KMS-11 (cell line): ENCODE measurements around the gene NSUN3.
A peak's percentile ranks its signal among the peaks of the same experiment; 100 is the strongest.

Experiments used
- H2AFZ ChIP-seq: fragments of 200-600 bp; sonication (generic); 2 replicates; pipeline ENCODE4 v1.6.1; 2016; ENCODE audit warnings: antibody characterized with exemption, mixed run types, low read depth
- H3K27ac ChIP-seq: fragments of 200-600 bp; sonication (generic); 2 replicates; pipeline ENCODE4 v1.6.1; 2016; ENCODE audit warnings: mild to moderate bottlenecking, mixed run types
- H3K27me3 ChIP-seq: fragments of 200-600 bp; sonication (generic); 2 replicates; pipeline ENCODE4 v1.6.1; 2017; ENCODE audit warnings: mild to moderate bottlenecking, low read depth, mixed run types, moderate library complexity; ENCODE audit not compliant: insufficient read depth
- H3K36me3 ChIP-seq: fragments of 200-600 bp; sonication (generic); 2 replicates; pipeline ENCODE4 v1.6.1; 2017; ENCODE audit warnings: mild to moderate bottlenecking, mixed run types; ENCODE audit not compliant: insufficient read depth
- H3K4me1 ChIP-seq: fragments of 200-600 bp; sonication (generic); 2 replicates; pipeline ENCODE4 v1.6.1; 2016; ENCODE audit warnings: mild to moderate bottlenecking, low read depth, mixed run types; ENCODE audit not compliant: poor library complexity, severe bottlenecking
- H3K4me2 ChIP-seq: fragments of 200-600 bp; sonication (generic); 2 replicates; pipeline ENCODE4 v1.7.0; 2016; ENCODE audit warnings: mild to moderate bottlenecking, mixed run types
- H3K4me3 ChIP-seq: fragments of 200-600 bp; sonication (generic); IDR thresholded peaks from 2 replicates; pipeline ENCODE4 v1.6.1; 2017; ENCODE audit warnings: low read depth, low read length, mixed read lengths; ENCODE audit not compliant: insufficient read depth
- H3K79me2 ChIP-seq: fragments of 200-600 bp; sonication (generic); 2 replicates; pipeline ENCODE4 v1.6.1; 2016; ENCODE audit warnings: low read depth, mixed run types; ENCODE audit not compliant: insufficient read depth
- H3K9ac ChIP-seq: fragments of 200-600 bp; sonication (generic); 2 replicates; pipeline ENCODE4 v1.6.1; 2016; ENCODE audit warnings: mild to moderate bottlenecking, mixed run types
- H4K20me1 ChIP-seq: fragments of 200-600 bp; sonication (generic); 2 replicates; pipeline ENCODE4 v1.6.1; 2016; ENCODE audit warnings: mild to moderate bottlenecking, mixed run types; ENCODE audit not compliant: insufficient read depth
- TF ChIP-seq, protein P1 (sequence below): fragments of 200-600 bp; sonication (generic); conservative IDR thresholded peaks from 2 replicates; pipeline ENCODE4 v1.6.1; 2017; ENCODE audit warnings: low read depth, mild to moderate bottlenecking, antibody characterized with exemption, low read length, moderate library complexity, mixed read lengths

Gene NSUN3

GRCh38 chr3:94118390-94118789 is 55.5 kb downstream of the NSUN3 start:
- H3K27ac ChIP-seq = no peak overlapping the region
- H3K36me3 ChIP-seq = no peaks in the 10 kb centered on the region
- H3K4me3 ChIP-seq = no peak overlapping the region
- H2AFZ ChIP-seq = no peak overlapping the region
- TF ChIP-seq, protein P1, sequence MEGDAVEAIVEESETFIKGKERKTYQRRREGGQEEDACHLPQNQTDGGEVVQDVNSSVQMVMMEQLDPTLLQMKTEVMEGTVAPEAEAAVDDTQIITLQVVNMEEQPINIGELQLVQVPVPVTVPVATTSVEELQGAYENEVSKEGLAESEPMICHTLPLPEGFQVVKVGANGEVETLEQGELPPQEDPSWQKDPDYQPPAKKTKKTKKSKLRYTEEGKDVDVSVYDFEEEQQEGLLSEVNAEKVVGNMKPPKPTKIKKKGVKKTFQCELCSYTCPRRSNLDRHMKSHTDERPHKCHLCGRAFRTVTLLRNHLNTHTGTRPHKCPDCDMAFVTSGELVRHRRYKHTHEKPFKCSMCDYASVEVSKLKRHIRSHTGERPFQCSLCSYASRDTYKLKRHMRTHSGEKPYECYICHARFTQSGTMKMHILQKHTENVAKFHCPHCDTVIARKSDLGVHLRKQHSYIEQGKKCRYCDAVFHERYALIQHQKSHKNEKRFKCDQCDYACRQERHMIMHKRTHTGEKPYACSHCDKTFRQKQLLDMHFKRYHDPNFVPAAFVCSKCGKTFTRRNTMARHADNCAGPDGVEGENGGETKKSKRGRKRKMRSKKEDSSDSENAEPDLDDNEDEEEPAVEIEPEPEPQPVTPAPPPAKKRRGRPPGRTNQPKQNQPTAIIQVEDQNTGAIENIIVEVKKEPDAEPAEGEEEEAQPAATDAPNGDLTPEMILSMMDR = no peak
- no peaks in the 10 kb centered on the region for H3K79me2 ChIP-seq
- no peak overlapping the region for H3K9ac ChIP-seq
- H3K4me1 ChIP-seq = no peaks in the 10 kb centered on the region
- H4K20me1 ChIP-seq = no peaks in the 10 kb centered on the region
- H3K4me2 ChIP-seq = no peak overlapping the region
- no peaks in the 10 kb centered on the region for H3K27me3 ChIP-seq

GRCh38 chr3:94121161-94121560 is 58.3 kb downstream of the NSUN3 start:
- H3K4me3 ChIP-seq = no peak overlapping the region
- TF ChIP-seq, protein P1 = no peak
- H4K20me1 ChIP-seq = no peaks in the 10 kb centered on the region
- no peak overlapping the region for H3K9ac ChIP-seq
- no peak overlapping the region for H3K27ac ChIP-seq
- H3K36me3 ChIP-seq = no peaks in the 10 kb centered on the region
- H3K4me1 ChIP-seq = no peaks in the 10 kb centered on the region
- no peak overlapping the region for H2AFZ ChIP-seq
- no peak overlapping the region for H3K4me2 ChIP-seq
- no peaks in the 10 kb centered on the region for H3K79me2 ChIP-seq
- H3K27me3 ChIP-seq = no peaks in the 10 kb centered on the region

- H2AFZ ChIP-seq = no peak overlapping the region
- H3K27me3 ChIP-seq = no peaks in the 10 kb centered on the region
- no peaks in the 10 kb centered on the region for H4K20me1 ChIP-seq
- no peak overlapping the region for H3K9ac ChIP-seq
- no peaks in the 10 kb centered on the region for H3K36me3 ChIP-seq
- H3K4me2 ChIP-seq = no peak overlapping the region
- H3K27ac ChIP-seq = no peak overlapping the region
- H3K4me1 ChIP-seq = peaks cover 18% of the 10 kb centered on the region
- no peaks in the 10 kb centered on the region for H3K79me2 ChIP-seq
- TF ChIP-seq, protein P1 = no peak
- H3K4me3 ChIP-seq = no peak overlapping the region
Observed at GRCh38 chr3:94127115-94127514, 64.3 kb downstream of the NSUN3 start.

- Histone ChIP-seq H3K4me1 (peaks cover 18% of the 10 kb centered on the region), H4K20me1 (no peaks in the 10 kb centered on the region), H3K9ac (no peak overlapping the region), H3K27me3 (no peaks in the 10 kb centered on the region), H3K4me3 (no peak overlapping the region), H3K4me2 (peak overlapping the region; percentile 41), H3K27ac (no peak overlapping the region), H2AFZ (no peak overlapping the region), H3K79me2 (no peaks in the 10 kb centered on the region), H3K36me3 (no peaks in the 10 kb centered on the region)
- TF ChIP-seq, protein P1 = no peak
Observed at GRCh38 chr3:94130690-94131089, 67.8 kb downstream of the NSUN3 start.
